Measurements from ENCODE around the gene PSMD12. TPM values are rescaled to one million over a fixed set of nuclear protein-coding genes. Genes with fewer than 3 reads are reported as not detected.

PSMD12 gene
- total RNA-seq, 1 experiment from 2014 or later = 60.0 TPM

DNA sequence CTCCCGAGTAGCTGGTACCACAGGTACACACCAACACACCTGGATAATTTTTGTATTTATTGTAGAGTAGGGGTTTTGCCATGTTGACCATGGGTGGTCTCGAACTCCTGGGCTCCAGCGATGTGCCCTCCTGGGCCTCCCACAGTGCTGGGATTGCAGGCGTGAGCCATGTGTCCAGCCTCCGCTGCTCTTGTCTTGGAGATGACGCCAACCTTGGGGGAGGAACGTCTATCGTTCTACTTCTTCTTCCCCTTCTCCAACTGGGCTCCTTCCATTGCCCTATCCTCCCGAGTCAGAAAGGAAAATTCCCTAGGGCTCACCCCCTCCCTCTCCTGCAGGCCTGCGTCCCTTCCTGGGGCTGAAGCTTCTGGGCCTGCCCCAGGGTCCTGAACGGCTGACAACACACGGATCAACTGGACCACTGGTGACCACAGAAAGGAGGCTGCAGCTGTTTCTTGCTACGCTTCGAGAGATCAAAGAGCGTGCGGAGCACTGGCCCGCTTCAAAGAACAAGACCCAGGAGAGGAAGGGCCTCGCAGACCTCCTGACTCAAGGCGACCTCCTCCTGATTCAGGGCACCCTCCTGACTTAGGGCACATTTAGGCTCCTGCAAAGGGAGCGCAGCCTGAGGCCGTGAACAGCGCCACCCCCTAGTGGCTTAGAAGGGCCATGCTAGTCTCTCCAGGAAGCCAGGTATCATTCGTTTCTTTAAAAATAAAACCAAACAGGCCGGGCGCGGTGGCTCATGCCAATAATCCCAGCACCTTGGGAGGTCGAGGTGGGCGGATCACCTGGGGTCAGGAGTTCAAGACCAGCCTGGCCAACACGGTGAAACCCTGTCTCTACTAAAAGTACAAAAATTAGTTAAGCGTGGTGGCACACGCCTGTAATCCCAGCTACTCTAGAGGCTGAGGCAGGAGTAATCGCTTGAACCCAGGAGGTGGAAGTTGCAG, 72.8 kb downstream of the PSMD12 start:
- peak overlapping the region; percentile 33; the same call in 1 of the 2 replicates for H2AFZ ChIP-seq (ENCODE audit: low read length)
- intact Hi-C loops (cut with micrococcal nuclease) = loop anchor here (1.0 kb wide), 1 partner anchor 72 kb away; no protein-coding TSS in a partner anchor
- BruUV-seq (replicated peaks) = no TSS peak
- no peaks in the 10 kb centered on the region for H3K79me2 ChIP-seq (ENCODE audit: low read length)
- H3F3A ChIP-seq (ENCODE audit: low read length, unreplicated experiment) = no peaks in the 10 kb centered on the region
- no peak overlapping the region for H3K4me3 ChIP-seq (ENCODE audit: low read length)
- CTCF ChIA-PET = interaction anchor here (0.7 to 0.9 kb wide), 2 partner anchors 72 to 138 kb away, joined by 3 to 5 read pairs; no protein-coding TSS in a partner anchor
- ATAC-seq (peak; percentile 88), DNase-seq (peak; percentile 54)
- H3K27ac ChIP-seq (ENCODE audit: low read length) = no peak overlapping the region
- H3K36me3 ChIP-seq (ENCODE audit: low read depth, low read length) = no peaks in the 10 kb centered on the region
- H3K4me2 ChIP-seq (ENCODE audit: low read length) = no peak overlapping the region
- no peak overlapping the region for H3K9ac ChIP-seq (ENCODE audit: low read length)
- no peaks in the 10 kb centered on the region for H4K20me1 ChIP-seq (ENCODE audit: low read length)
- no peaks in the 10 kb centered on the region for H3K9me3 ChIP-seq (ENCODE audit: low read length)
- no peaks in the 10 kb centered on the region for H3K27me3 ChIP-seq (ENCODE audit: low read length)
- H3K9me2 ChIP-seq (replicated peaks; ENCODE audit: low read length) = no peaks in the 10 kb centered on the region
- H3K4me1 ChIP-seq (ENCODE audit: insufficient read depth, low read length) = no peaks in the 10 kb centered on the region
- POLR2A ChIA-PET (ENCODE audit: unreplicated experiment) = no interaction called here
- TF ChIP-seq, protein P1, sequence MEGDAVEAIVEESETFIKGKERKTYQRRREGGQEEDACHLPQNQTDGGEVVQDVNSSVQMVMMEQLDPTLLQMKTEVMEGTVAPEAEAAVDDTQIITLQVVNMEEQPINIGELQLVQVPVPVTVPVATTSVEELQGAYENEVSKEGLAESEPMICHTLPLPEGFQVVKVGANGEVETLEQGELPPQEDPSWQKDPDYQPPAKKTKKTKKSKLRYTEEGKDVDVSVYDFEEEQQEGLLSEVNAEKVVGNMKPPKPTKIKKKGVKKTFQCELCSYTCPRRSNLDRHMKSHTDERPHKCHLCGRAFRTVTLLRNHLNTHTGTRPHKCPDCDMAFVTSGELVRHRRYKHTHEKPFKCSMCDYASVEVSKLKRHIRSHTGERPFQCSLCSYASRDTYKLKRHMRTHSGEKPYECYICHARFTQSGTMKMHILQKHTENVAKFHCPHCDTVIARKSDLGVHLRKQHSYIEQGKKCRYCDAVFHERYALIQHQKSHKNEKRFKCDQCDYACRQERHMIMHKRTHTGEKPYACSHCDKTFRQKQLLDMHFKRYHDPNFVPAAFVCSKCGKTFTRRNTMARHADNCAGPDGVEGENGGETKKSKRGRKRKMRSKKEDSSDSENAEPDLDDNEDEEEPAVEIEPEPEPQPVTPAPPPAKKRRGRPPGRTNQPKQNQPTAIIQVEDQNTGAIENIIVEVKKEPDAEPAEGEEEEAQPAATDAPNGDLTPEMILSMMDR (conservative IDR thresholded peaks at IDR 0.05; ENCODE audit: low read depth, low read length) = peak; percentile 83
- no peak for TF ChIP-seq EZH2 (IDR thresholded peaks at IDR 0.05; ENCODE audit: low read length, unreplicated experiment)
- TF ChIP-seq EZH2phosphoT487 (IDR thresholded peaks at IDR 0.05; ENCODE audit: borderline replicate concordance, low read length) = no peak

DNA sequence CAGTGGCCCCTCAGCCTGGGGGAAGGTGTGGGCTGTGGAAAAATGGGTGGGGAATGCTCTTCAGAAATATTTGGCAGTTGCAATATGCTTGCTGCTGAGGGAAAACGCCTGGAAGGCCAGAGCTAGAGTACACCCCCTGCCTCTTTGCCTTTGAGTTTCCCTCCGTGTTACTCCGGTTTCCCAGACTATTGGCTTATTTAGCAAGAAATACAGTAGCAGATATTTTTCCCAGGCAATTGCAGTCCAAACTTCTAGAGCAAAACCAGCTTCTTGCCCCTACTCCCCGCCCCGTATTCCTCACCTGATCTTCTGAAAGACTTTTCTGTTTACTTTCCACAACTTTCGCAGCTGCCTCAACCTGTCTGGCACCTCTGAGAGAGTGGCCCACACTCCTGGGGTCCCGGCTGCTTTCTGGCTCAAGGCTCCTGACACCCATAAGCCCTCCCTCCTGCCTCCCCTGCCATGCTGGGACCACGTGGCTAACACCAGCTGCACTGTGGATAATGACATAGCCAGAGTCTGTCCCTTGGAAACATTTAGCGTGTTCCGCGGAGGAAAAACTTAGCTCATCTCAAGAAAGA, 75.6 kb downstream of the PSMD12 start:
- POLR2A ChIA-PET (ENCODE audit: unreplicated experiment) = interaction anchor here (0.7 kb wide), 1 partner anchor 50 kb away, joined by 32 read pairs; no protein-coding TSS in a partner anchor
- H4K20me1 ChIP-seq (ENCODE audit: low read length) = no peaks in the 10 kb centered on the region
- no peaks in the 10 kb centered on the region for H3K27me3 ChIP-seq (ENCODE audit: low read length)
- no peak overlapping the region for H3K9ac ChIP-seq (ENCODE audit: low read length)
- no peaks in the 10 kb centered on the region for H3K9me3 ChIP-seq (ENCODE audit: low read length)
- TF ChIP-seq EZH2 (IDR thresholded peaks at IDR 0.05; ENCODE audit: low read length, unreplicated experiment) (no peak), EZH2phosphoT487 (IDR thresholded peaks at IDR 0.05; ENCODE audit: borderline replicate concordance, low read length) (no peak)
- TF ChIP-seq, protein P1 (conservative IDR thresholded peaks at IDR 0.05; ENCODE audit: low read depth, low read length) = no peak
- no peak overlapping the region for H3K27ac ChIP-seq (ENCODE audit: low read length)
- no peaks in the 10 kb centered on the region for H3K9me2 ChIP-seq (replicated peaks; ENCODE audit: low read length)
- BruUV-seq (replicated peaks) = no TSS peak
- intact Hi-C loops (cut with micrococcal nuclease) = no loop called here
- no peaks in the 10 kb centered on the region for H3F3A ChIP-seq (ENCODE audit: low read length, unreplicated experiment)
- no peaks in the 10 kb centered on the region for H3K79me2 ChIP-seq (ENCODE audit: low read length)
- ATAC-seq (no peak), DNase-seq (no peak)
- H2AFZ ChIP-seq (ENCODE audit: low read length) = no peak overlapping the region
- no peaks in the 10 kb centered on the region for H3K4me1 ChIP-seq (ENCODE audit: insufficient read depth, low read length)
- no peak overlapping the region for H3K4me2 ChIP-seq (ENCODE audit: low read length)
- CTCF ChIA-PET = no interaction called here
- no peak overlapping the region for H3K4me3 ChIP-seq (ENCODE audit: low read length)
- H3K36me3 ChIP-seq (ENCODE audit: low read depth, low read length) = no peaks in the 10 kb centered on the region

Measured in PC-3 (cell line).